Gastroesophageal sphincter (tissue), 3 donors: ENCODE results near the gene CD1B.

Experiments
- POLR2A ChIP-seq, 2 donors: fragments of 450-650 bp; IDR thresholded peaks; one replicate each; pipeline ENCODE4 v1.6.1; 2017; ENCODE audit warnings: antibody characterized with exemption in 2 of 2, mild to moderate bottlenecking in 2 of 2, moderate library complexity in 1 of 2
- POLR2AphosphoS5 ChIP-seq: sonication (generic); formaldehyde crosslinking; IDR thresholded peaks from one replicate; pipeline ENCODE4 v1.6.1; 2017; ENCODE audit warnings: antibody characterized with exemption
- TF ChIP-seq, protein P1 (sequence below), 4 experiments: fragments of 200-600 bp in 2 of 4; fragments of 450-650 bp in 2 of 4; sonication (generic) in 1 of 4; IDR thresholded peaks; one replicate each; pipeline ENCODE4 v1.5.1; 2017 to 2019; ENCODE audit warnings: antibody characterized with exemption in 4 of 4, mild to moderate bottlenecking in 2 of 4, moderate library complexity in 2 of 4

DNA sequence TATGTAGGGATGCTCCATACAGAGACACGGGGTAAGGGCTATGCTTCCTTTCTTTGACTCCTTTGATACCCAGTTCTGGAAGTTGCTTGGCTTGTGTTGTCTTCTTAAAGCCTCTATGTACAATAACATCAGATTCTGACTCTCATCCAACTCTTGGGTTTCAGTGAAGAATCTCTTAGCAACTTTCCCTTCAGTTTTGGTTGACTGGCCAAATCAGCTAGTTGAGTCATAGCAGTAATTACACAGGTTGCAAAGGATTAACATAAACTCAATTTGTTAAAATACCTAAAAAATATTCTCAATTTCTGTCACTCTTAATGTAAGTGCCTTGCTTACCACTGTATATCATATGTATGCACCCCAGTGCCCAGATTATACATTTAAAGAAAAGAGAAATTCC, 31.6 kb upstream of the CD1B start:
- TF ChIP-seq, protein P1, sequence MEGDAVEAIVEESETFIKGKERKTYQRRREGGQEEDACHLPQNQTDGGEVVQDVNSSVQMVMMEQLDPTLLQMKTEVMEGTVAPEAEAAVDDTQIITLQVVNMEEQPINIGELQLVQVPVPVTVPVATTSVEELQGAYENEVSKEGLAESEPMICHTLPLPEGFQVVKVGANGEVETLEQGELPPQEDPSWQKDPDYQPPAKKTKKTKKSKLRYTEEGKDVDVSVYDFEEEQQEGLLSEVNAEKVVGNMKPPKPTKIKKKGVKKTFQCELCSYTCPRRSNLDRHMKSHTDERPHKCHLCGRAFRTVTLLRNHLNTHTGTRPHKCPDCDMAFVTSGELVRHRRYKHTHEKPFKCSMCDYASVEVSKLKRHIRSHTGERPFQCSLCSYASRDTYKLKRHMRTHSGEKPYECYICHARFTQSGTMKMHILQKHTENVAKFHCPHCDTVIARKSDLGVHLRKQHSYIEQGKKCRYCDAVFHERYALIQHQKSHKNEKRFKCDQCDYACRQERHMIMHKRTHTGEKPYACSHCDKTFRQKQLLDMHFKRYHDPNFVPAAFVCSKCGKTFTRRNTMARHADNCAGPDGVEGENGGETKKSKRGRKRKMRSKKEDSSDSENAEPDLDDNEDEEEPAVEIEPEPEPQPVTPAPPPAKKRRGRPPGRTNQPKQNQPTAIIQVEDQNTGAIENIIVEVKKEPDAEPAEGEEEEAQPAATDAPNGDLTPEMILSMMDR (IDR thresholded peaks at IDR 0.05): no peak
- TF ChIP-seq POLR2A (IDR thresholded peaks at IDR 0.05): no peak
- no peak for TF ChIP-seq POLR2AphosphoS5
